Measurements from ENCODE around the gene PERP. TPM values are rescaled to one million over a fixed set of nuclear protein-coding genes. Genes with fewer than 3 reads are reported as not detected.

PERP gene
- total RNA-seq, 1 donor, result 8.3 TPM

DNA sequence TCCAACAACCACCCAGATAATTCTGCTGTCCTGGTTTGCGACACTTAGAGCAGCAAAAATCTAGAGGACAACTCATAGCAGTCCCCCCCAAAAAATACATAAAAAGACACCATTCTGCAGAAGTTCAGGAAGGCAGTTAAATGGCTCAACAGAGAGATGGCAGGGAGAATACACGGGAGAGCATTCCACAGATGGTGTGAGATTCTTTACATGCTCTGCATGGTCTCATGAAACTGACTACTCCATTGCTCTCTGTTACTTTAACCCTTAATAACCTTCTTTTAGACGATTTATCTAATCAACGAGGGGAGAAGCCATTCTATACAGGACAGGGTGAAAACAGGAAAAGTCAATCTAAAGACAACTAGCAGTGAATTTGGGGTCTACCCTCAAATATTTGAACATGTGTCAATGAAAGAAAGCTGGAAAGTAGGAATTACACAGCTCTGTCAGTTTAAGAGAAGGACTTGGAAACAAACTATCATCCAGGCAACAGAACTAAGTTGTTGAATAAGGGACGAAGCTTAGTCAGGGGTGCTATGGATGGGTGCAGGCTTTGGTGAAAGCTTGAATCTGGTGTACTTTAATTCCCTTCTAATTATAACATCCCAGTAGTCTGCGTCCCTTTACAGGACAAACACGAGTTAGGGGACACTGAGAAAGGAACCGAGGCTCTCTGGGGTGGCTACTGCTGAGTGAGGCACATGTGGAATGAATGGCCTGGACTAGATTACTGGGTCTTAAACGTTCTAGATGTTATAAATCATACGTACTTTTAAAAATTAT is 5.1 kb downstream of the PERP start:
- no peak for DNase-seq (ENCODE audit: insufficient read length, low spot score, missing footprints)
- Histone ChIP-seq H4K20me1 (ENCODE audit: insufficient read depth, low read length) (no peaks in the 10 kb centered on the region), H3K27ac (ENCODE audit: low read depth, low read length) (no peak overlapping the region), H2AFZ (ENCODE audit: low read length) (peak overlapping the region; percentile 34), H3K9me3 (ENCODE audit: low read depth, low read length) (no peaks in the 10 kb centered on the region), H3K4me1 (ENCODE audit: insufficient read depth, low read length) (peaks cover 7% of the 10 kb centered on the region), H3K27me3 (ENCODE audit: insufficient read depth, low read length) (no peaks in the 10 kb centered on the region), H3K4me3 (ENCODE audit: insufficient read depth, low read length) (no peak overlapping the region), H3K36me3 (ENCODE audit: insufficient read depth, low read length) (no peaks in the 10 kb centered on the region), H3K79me2 (ENCODE audit: insufficient read depth, low read length) (peaks cover 3% of the 10 kb centered on the region), H3K4me2 (ENCODE audit: insufficient read depth, low read length) (no peak overlapping the region)
- TF ChIP-seq, protein P1, sequence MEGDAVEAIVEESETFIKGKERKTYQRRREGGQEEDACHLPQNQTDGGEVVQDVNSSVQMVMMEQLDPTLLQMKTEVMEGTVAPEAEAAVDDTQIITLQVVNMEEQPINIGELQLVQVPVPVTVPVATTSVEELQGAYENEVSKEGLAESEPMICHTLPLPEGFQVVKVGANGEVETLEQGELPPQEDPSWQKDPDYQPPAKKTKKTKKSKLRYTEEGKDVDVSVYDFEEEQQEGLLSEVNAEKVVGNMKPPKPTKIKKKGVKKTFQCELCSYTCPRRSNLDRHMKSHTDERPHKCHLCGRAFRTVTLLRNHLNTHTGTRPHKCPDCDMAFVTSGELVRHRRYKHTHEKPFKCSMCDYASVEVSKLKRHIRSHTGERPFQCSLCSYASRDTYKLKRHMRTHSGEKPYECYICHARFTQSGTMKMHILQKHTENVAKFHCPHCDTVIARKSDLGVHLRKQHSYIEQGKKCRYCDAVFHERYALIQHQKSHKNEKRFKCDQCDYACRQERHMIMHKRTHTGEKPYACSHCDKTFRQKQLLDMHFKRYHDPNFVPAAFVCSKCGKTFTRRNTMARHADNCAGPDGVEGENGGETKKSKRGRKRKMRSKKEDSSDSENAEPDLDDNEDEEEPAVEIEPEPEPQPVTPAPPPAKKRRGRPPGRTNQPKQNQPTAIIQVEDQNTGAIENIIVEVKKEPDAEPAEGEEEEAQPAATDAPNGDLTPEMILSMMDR (IDR thresholded peaks at IDR 0.05; ENCODE audit: extremely low read depth, low read depth, low read length), result no peak

DNA sequence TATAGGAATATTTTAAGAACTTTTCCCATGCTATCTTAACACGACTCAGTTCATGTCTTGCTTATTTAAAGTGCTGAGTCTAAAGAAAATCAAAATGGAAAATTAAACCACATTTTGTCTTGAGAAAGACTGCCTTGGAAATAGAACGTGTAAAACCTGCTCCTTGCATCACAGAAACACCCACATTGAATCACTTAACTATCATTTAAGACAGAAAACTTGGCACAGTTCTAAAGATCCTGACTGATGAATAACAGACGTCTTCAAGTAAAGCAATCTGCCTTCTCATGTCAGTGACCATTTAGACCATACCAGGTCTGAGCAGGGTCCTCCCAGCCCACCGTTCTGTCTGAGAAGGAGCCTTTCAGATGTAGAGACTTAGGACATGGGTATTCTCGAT is 7.4 kb downstream of the PERP start:
- Histone ChIP-seq H3K36me3 (ENCODE audit: insufficient read depth, low read length) (no peaks in the 10 kb centered on the region), H4K20me1 (ENCODE audit: insufficient read depth, low read length) (no peaks in the 10 kb centered on the region), H3K79me2 (ENCODE audit: insufficient read depth, low read length) (no peaks in the 10 kb centered on the region), H3K4me2 (ENCODE audit: insufficient read depth, low read length) (peak overlapping the region; percentile 38), H3K9me3 (ENCODE audit: low read depth, low read length) (no peaks in the 10 kb centered on the region), H2AFZ (ENCODE audit: low read length) (no peak overlapping the region), H3K4me3 (ENCODE audit: insufficient read depth, low read length) (no peak overlapping the region), H3K4me1 (ENCODE audit: insufficient read depth, low read length) (peaks cover 3% of the 10 kb centered on the region), H3K27me3 (ENCODE audit: insufficient read depth, low read length) (no peaks in the 10 kb centered on the region), H3K27ac (ENCODE audit: low read depth, low read length) (no peak overlapping the region)
- TF ChIP-seq, protein P1 (IDR thresholded peaks at IDR 0.05; ENCODE audit: extremely low read depth, low read depth, low read length), result no peak
- DNase-seq (ENCODE audit: insufficient read length, low spot score, missing footprints), result peak; percentile 84

DNA sequence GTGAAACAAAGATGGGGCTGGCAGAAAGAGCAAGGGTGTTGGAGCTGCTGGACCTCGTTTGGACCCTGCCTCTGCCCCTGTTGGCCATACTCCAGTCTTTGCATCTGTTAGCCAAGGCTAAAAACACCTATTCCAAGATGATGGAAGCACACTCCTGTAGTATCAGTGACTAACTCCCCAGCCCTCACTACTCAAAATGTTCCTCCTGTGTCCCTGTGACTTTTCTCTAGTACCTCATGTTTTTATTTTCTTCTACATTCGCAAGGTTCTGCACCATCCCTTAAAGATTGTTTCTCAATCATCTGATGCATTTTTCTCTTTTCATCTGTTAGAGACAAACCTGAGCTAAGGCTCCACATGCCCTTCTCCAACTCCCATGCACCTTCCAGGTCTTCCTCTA is 8.9 kb downstream of the PERP start:
- Histone ChIP-seq H2AFZ (ENCODE audit: low read length) (no peak overlapping the region), H3K27ac (ENCODE audit: low read depth, low read length) (no peak overlapping the region), H3K27me3 (ENCODE audit: insufficient read depth, low read length) (no peaks in the 10 kb centered on the region), H3K36me3 (ENCODE audit: insufficient read depth, low read length) (no peaks in the 10 kb centered on the region), H3K4me2 (ENCODE audit: insufficient read depth, low read length) (no peak overlapping the region), H3K4me1 (ENCODE audit: insufficient read depth, low read length) (peaks cover 3% of the 10 kb centered on the region), H3K79me2 (ENCODE audit: insufficient read depth, low read length) (no peaks in the 10 kb centered on the region), H3K4me3 (ENCODE audit: insufficient read depth, low read length) (no peak overlapping the region), H4K20me1 (ENCODE audit: insufficient read depth, low read length) (no peaks in the 10 kb centered on the region), H3K9me3 (ENCODE audit: low read depth, low read length) (no peaks in the 10 kb centered on the region)
- DNase-seq (ENCODE audit: insufficient read length, low spot score, missing footprints), result no peak
- TF ChIP-seq, protein P1 (IDR thresholded peaks at IDR 0.05; ENCODE audit: extremely low read depth, low read depth, low read length), result no peak

DNA sequence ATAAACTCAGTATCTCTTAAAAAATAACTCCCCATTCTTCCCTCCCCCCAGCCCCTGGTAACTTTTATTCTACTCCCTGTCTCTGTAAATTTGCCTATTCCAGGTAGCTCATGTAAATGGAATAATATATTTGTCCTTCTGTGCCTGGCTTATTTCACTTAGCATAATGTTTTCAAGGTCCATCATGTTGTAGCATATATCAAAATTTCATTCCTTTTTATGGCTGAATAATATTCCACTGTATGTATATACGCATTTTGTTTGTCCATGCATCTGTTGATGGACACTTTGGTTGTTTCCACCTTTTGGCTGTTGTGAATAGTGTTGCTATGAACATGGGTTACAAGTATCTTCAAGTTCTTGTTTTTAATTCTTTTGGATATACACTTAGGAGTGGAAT is 13.0 kb downstream of the PERP start:
- Histone ChIP-seq H4K20me1 (ENCODE audit: insufficient read depth, low read length) (no peaks in the 10 kb centered on the region), H2AFZ (ENCODE audit: low read length) (no peak overlapping the region), H3K27me3 (ENCODE audit: insufficient read depth, low read length) (no peaks in the 10 kb centered on the region), H3K36me3 (ENCODE audit: insufficient read depth, low read length) (no peaks in the 10 kb centered on the region), H3K4me2 (ENCODE audit: insufficient read depth, low read length) (no peak overlapping the region), H3K4me1 (ENCODE audit: insufficient read depth, low read length) (no peaks in the 10 kb centered on the region), H3K27ac (ENCODE audit: low read depth, low read length) (no peak overlapping the region), H3K9me3 (ENCODE audit: low read depth, low read length) (no peaks in the 10 kb centered on the region), H3K4me3 (ENCODE audit: insufficient read depth, low read length) (no peak overlapping the region), H3K79me2 (ENCODE audit: insufficient read depth, low read length) (no peaks in the 10 kb centered on the region)
- no peak for DNase-seq (ENCODE audit: insufficient read length, low spot score, missing footprints)
- TF ChIP-seq, protein P1 (IDR thresholded peaks at IDR 0.05; ENCODE audit: extremely low read depth, low read depth, low read length), result no peak

Measured in osteoblast (primary cell).